Measurements from ENCODE around the gene HNF4A. TPM values are rescaled to one million over a fixed set of nuclear protein-coding genes. Genes with fewer than 3 reads are reported as not detected.
A peak's percentile ranks its signal among the peaks of the same experiment; 100 is the strongest.

HNF4A gene
- total RNA-seq, 1 donor from 2014 or later, result 0.09 TPM

GRCh38 chr20:44445742-44446710 lies 90.5 kb downstream of the HNF4A start:
- Mint-ChIP-seq H3K27me3 (ENCODE audit: low read depth) (no peaks in the 10 kb centered on the region), H3K9me3 (no peaks in the 10 kb centered on the region), H3K27ac (no peak overlapping the region), H3K4me3 (no peak overlapping the region), H3K4me1 (no peaks in the 10 kb centered on the region), H3K36me3 (no peaks in the 10 kb centered on the region)
- no peak for DNase-seq (ENCODE audit: low spot score in 2 of 2, unreplicated experiment in 2 of 2)
- TF ChIP-seq CTCF (IDR thresholded peaks at IDR 0.05; ENCODE audit: unreplicated experiment), result no peak

GRCh38 chr20:44447827-44448419 lies 92.4 kb downstream of the HNF4A start:
- no peaks in the 10 kb centered on the region for H3K36me3 Mint-ChIP-seq
- H3K27ac Mint-ChIP-seq, result no peak overlapping the region
- H3K9me3 Mint-ChIP-seq, result no peaks in the 10 kb centered on the region
- no peak for DNase-seq (ENCODE audit: low spot score in 2 of 2, unreplicated experiment in 2 of 2)
- H3K4me1 Mint-ChIP-seq, result no peaks in the 10 kb centered on the region
- no peak for TF ChIP-seq CTCF (IDR thresholded peaks at IDR 0.05; ENCODE audit: unreplicated experiment)
- no peak overlapping the region for H3K4me3 Mint-ChIP-seq
- H3K27me3 Mint-ChIP-seq (ENCODE audit: low read depth), result no peaks in the 10 kb centered on the region

- Mint-ChIP-seq H3K4me1 (no peaks in the 10 kb centered on the region), H3K27ac (no peak overlapping the region), H3K9me3 (no peaks in the 10 kb centered on the region), H3K4me3 (no peak overlapping the region), H3K36me3 (no peaks in the 10 kb centered on the region), H3K27me3 (ENCODE audit: low read depth) (no peaks in the 10 kb centered on the region)
- TF ChIP-seq CTCF (IDR thresholded peaks at IDR 0.05; ENCODE audit: unreplicated experiment), result peak; percentile 27
- DNase-seq (ENCODE audit: low spot score in 2 of 2, unreplicated experiment in 2 of 2), result no peak
Observed at GRCh38 chr20:44448753-44449546, 93.5 kb downstream of the HNF4A start.

GRCh38 chr20:44449864-44450263 lies 94.4 kb downstream of the HNF4A start:
- DNase-seq (ENCODE audit: low spot score in 2 of 2, unreplicated experiment in 2 of 2), result no peak
- H3K9me3 Mint-ChIP-seq, result no peaks in the 10 kb centered on the region
- no peak overlapping the region for H3K4me3 Mint-ChIP-seq
- no peak overlapping the region for H3K27ac Mint-ChIP-seq
- no peak for TF ChIP-seq CTCF (IDR thresholded peaks at IDR 0.05; ENCODE audit: unreplicated experiment)
- H3K36me3 Mint-ChIP-seq, result no peaks in the 10 kb centered on the region
- no peaks in the 10 kb centered on the region for H3K4me1 Mint-ChIP-seq
- no peaks in the 10 kb centered on the region for H3K27me3 Mint-ChIP-seq (ENCODE audit: low read depth)

- Mint-ChIP-seq H3K4me3 (no peak overlapping the region), H3K9me3 (no peaks in the 10 kb centered on the region), H3K27me3 (ENCODE audit: low read depth) (no peaks in the 10 kb centered on the region), H3K4me1 (no peaks in the 10 kb centered on the region), H3K36me3 (no peaks in the 10 kb centered on the region), H3K27ac (no peak overlapping the region)
- no peak for DNase-seq (ENCODE audit: low spot score in 2 of 2, unreplicated experiment in 2 of 2)
- no peak for TF ChIP-seq CTCF (IDR thresholded peaks at IDR 0.05; ENCODE audit: unreplicated experiment)
Observed at GRCh38 chr20:44450281-44450889, 94.9 kb downstream of the HNF4A start.

Data from mesothelial cell of epicardium (in vitro differentiated cells).